Upper lobe of left lung (tissue), 4 donors: ENCODE measurements around the gene ELOVL3.

Source experiments
- EP300 ChIP-seq, 4 donors: sonication (generic); formaldehyde crosslinking; IDR thresholded peaks; one replicate each; pipeline ENCODE4 v1.5.1; 2017; ENCODE audit warnings: antibody characterized with exemption in 4 of 4, control low read depth in 2 of 4
- POLR2A ChIP-seq, 4 donors: fragments of 450-650 bp; IDR thresholded peaks; one replicate each; pipeline ENCODE4 v1.5.1; 2016 to 2017; ENCODE audit warnings: antibody characterized with exemption in 4 of 4, mild to moderate bottlenecking in 2 of 4
- POLR2AphosphoS5 ChIP-seq, 2 donors: sonication (generic); formaldehyde crosslinking; IDR thresholded peaks; one replicate each; pipeline ENCODE4 v1.5.1; 2017; ENCODE audit warnings: antibody characterized with exemption in 2 of 2
- TF ChIP-seq, protein P1 (sequence below), 6 experiments: fragments of 450-650 bp in 4 of 6; fragments of 200-600 bp in 2 of 6; sonication (generic) in 2 of 6; IDR thresholded peaks; one replicate each; pipeline ENCODE4 v1.5.1; 2016 to 2019; ENCODE audit warnings: antibody characterized with exemption in 6 of 6

DNA sequence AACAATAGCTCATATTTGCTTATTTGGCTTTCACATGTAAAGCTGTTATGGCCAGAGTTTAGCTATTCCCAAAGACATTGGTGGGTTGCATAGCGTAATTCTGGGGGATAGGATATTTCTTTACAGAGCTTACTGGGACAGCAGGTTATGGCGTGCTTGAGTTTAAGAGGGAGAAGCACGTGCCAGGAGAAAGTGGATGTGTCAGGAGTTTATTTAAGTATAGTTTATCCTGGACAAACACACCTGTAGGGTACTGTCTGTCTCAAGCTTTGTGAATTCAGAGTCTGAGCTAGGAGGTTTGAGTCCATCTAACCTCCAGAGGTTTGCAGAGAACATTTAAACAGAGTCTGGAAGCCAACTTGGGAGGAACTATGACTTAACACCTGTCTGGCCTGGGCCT, 40.6 kb downstream of the ELOVL3 start:
- TF ChIP-seq, protein P1, sequence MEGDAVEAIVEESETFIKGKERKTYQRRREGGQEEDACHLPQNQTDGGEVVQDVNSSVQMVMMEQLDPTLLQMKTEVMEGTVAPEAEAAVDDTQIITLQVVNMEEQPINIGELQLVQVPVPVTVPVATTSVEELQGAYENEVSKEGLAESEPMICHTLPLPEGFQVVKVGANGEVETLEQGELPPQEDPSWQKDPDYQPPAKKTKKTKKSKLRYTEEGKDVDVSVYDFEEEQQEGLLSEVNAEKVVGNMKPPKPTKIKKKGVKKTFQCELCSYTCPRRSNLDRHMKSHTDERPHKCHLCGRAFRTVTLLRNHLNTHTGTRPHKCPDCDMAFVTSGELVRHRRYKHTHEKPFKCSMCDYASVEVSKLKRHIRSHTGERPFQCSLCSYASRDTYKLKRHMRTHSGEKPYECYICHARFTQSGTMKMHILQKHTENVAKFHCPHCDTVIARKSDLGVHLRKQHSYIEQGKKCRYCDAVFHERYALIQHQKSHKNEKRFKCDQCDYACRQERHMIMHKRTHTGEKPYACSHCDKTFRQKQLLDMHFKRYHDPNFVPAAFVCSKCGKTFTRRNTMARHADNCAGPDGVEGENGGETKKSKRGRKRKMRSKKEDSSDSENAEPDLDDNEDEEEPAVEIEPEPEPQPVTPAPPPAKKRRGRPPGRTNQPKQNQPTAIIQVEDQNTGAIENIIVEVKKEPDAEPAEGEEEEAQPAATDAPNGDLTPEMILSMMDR (IDR thresholded peaks at IDR 0.05) = no peak
- TF ChIP-seq EP300 (IDR thresholded peaks at IDR 0.05) (no peak), POLR2A (IDR thresholded peaks at IDR 0.05) (no peak), POLR2AphosphoS5 (IDR thresholded peaks at IDR 0.05) (no peak)
